GM12801 (cell line): ENCODE measurements around the gene LRP8.

ENCODE experiments used
- CTCF ChIP-seq: IDR thresholded peaks from one replicate; pipeline ENCODE4 v1.5.1; 2011; ENCODE audit warnings: control low read depth; ENCODE audit not compliant: insufficient read length; ENCODE audit errors: extremely low read depth

Gene LRP8

GRCh38 chr1:53367503-53368313 lies 39.8 kb upstream of the LRP8 start:
- TF ChIP-seq CTCF: no peak

GRCh38 chr1:53366901-53367502 lies 39.1 kb upstream of the LRP8 start:
- TF ChIP-seq CTCF: no peak

GRCh38 chr1:53365437-53366063 lies 37.7 kb upstream of the LRP8 start:
- TF ChIP-seq CTCF: no peak

- TF ChIP-seq CTCF: no peak
These were observed 35.2 kb upstream of the LRP8 start for GRCh38 chr1:53362851-53363642.

- TF ChIP-seq CTCF: no peak
These were observed 34.4 kb upstream of the LRP8 start for GRCh38 chr1:53362270-53362669.

GRCh38 chr1:53361541-53361961 lies 33.7 kb upstream of the LRP8 start:
- no peak for TF ChIP-seq CTCF

- no peak for TF ChIP-seq CTCF
These were observed 32.0 kb upstream of the LRP8 start for GRCh38 chr1:53359934-53360276.
